ENCODE data around the gene FLRT1.

FLRT1 gene

GRCh38 chr11:64007629-64008282 is 28.0 kb upstream of the FLRT1 start:
- DNase-seq, result no peak

GRCh38 chr11:64008283-64008913 is 27.3 kb upstream of the FLRT1 start:
- no peak for DNase-seq

- no peak for DNase-seq
Observed at GRCh38 chr11:64008914-64009633, 26.7 kb upstream of the FLRT1 start.

GRCh38 chr11:64009710-64010109 is 26.0 kb upstream of the FLRT1 start:
- DNase-seq, result no peak

- DNase-seq, result no peak
Observed at GRCh38 chr11:64010783-64011182, 24.9 kb upstream of the FLRT1 start.

- DNase-seq, result no peak
Observed at GRCh38 chr11:64011371-64011770, 24.4 kb upstream of the FLRT1 start.

GRCh38 chr11:64013141-64013896 is 22.4 kb upstream of the FLRT1 start:
- DNase-seq, result no peak

- DNase-seq, result no peak
Observed at GRCh38 chr11:64014356-64014755, 21.4 kb upstream of the FLRT1 start.

- no peak for DNase-seq
Observed at GRCh38 chr11:64015510-64015909, 20.2 kb upstream of the FLRT1 start.

- DNase-seq, result peak; percentile 47
Observed at GRCh38 chr11:64015935-64016845, 19.5 kb upstream of the FLRT1 start.

- no peak for DNase-seq
Observed at GRCh38 chr11:64017945-64018224, 17.8 kb upstream of the FLRT1 start.

GRCh38 chr11:64018310-64018709 is 17.4 kb upstream of the FLRT1 start:
- no peak for DNase-seq

- no peak for DNase-seq
Observed at GRCh38 chr11:64019106-64020037, 16.4 kb upstream of the FLRT1 start.

GRCh38 chr11:64020976-64021756 is 14.6 kb upstream of the FLRT1 start:
- peak; percentile 69 for DNase-seq

- peak; percentile 51 for DNase-seq
Observed at GRCh38 chr11:64021757-64022093, 14.0 kb upstream of the FLRT1 start.

GRCh38 chr11:64022125-64022784 is 13.5 kb upstream of the FLRT1 start:
- DNase-seq, result no peak

GRCh38 chr11:64023712-64024710 is 11.7 kb upstream of the FLRT1 start:
- DNase-seq, result peak; percentile 40

- DNase-seq, result no peak
Observed at GRCh38 chr11:64025205-64025604, 10.5 kb upstream of the FLRT1 start.

All from DMS79 (cell line).